Endodermal cell (in vitro differentiated cells): ENCODE data around the gene ZNF599. TPM values are rescaled to one million over a fixed set of nuclear protein-coding genes. Genes with fewer than 3 reads are reported as not detected.
A peak's percentile ranks its signal among the peaks of the same experiment; 100 is the strongest.

ENCODE experiments used
- DNase-seq: peaks from one replicate; pipeline ENCODE4 v3.0.0-alpha.2; 2017
- H3K27ac ChIP-seq: 2 replicates; pipeline ENCODE4 v1.5.1; 2013; ENCODE audit warnings: mild to moderate bottlenecking, low read depth, low read length, moderate library complexity
- H3K27me3 ChIP-seq: 2 replicates; pipeline ENCODE4 v1.6.1; 2013; ENCODE audit warnings: mild to moderate bottlenecking, low read length, moderate library complexity; ENCODE audit not compliant: insufficient read depth, control insufficient read depth, poor library complexity, severe bottlenecking
- H3K36me3 ChIP-seq: 2 replicates; pipeline ENCODE4 v1.7.0; 2013; ENCODE audit warnings: mild to moderate bottlenecking, low read length, moderate library complexity; ENCODE audit not compliant: control insufficient read depth, insufficient read depth
- H3K4me1 ChIP-seq: one replicate; pipeline ENCODE4 v1.7.0; 2013; ENCODE audit warnings: low read length; ENCODE audit not compliant: control insufficient read depth, insufficient read depth
- H3K4me3 ChIP-seq: 2 replicates; pipeline ENCODE4 v1.5.1; 2013; ENCODE audit warnings: mild to moderate bottlenecking, low read length, moderate library complexity
- H3K9ac ChIP-seq: 2 replicates; pipeline ENCODE4 v1.6.1; 2013; ENCODE audit warnings: mild to moderate bottlenecking, low read length, moderate library complexity; ENCODE audit not compliant: poor library complexity, severe bottlenecking; ENCODE audit errors: extremely low read depth
- H3K9me3 ChIP-seq: 2 replicates; pipeline ENCODE4 v1.6.1; 2013; ENCODE audit warnings: mild to moderate bottlenecking, low read length, moderate library complexity; ENCODE audit not compliant: control insufficient read depth
- H3K27ac Mint-ChIP-seq: 2 replicates; pipeline ENCODE4 v1.8.0; 2020; ENCODE audit warnings: mixed read lengths
- H3K27me3 Mint-ChIP-seq: 2 replicates; pipeline ENCODE4 v1.8.0; 2021; ENCODE audit warnings: mild to moderate bottlenecking, mixed read lengths; ENCODE audit not compliant: insufficient read depth
- H3K36me3 Mint-ChIP-seq: 2 replicates; pipeline ENCODE4 v1.8.0; 2020; ENCODE audit warnings: low read depth, mixed read lengths
- H3K4me1 Mint-ChIP-seq: 2 replicates; pipeline ENCODE4 v1.8.0; 2020; ENCODE audit warnings: mixed read lengths
- H3K4me3 Mint-ChIP-seq: 2 replicates; pipeline ENCODE4 v1.8.0; 2020; ENCODE audit warnings: mild to moderate bottlenecking, moderate library complexity, mixed read lengths
- H3K9me3 Mint-ChIP-seq: 2 replicates; pipeline ENCODE4 v1.8.0; 2020; ENCODE audit warnings: mild to moderate bottlenecking, mixed read lengths
- WGBS, 2 experiments: methylation state at CpG; one replicate each; pipeline versions ENCODE4 v1.1.5 to v1.1.7; 2013; ENCODE audit warnings: missing lambda C conversion rate in 2 of 2, mixed read lengths in 1 of 2; ENCODE audit not compliant: insufficient coverage in 1 of 2, insufficient read length in 1 of 2; 5-methylcytosine and 5-hydroxymethylcytosine counted together
- total RNA-seq, 2 donors: library from RNA; stranded (reverse); fragmentation: NEBNext Ultra II Directional in 1 of 2; extraction: Animal tissue kit (Norgen Biotek cat#: 25700) in 1 of 2; gene quantifications; 2 replicates in 1 of 2; 3 replicates in 1 of 2; pipeline ENCODE4 v1.2.1, GENCODE V29; 2021
- TF ChIP-seq, protein P1 (sequence below): fragments of 200-600 bp; sonication (generic); conservative IDR thresholded peaks from 2 replicates; pipeline ENCODE4 v1.5.0; 2021; ENCODE audit warnings: antibody characterized with exemption, mild to moderate bottlenecking

The ZNF599 gene
- total RNA-seq, 2 donors from 2014 or later = 5.7 to 5.8 TPM

DNA sequence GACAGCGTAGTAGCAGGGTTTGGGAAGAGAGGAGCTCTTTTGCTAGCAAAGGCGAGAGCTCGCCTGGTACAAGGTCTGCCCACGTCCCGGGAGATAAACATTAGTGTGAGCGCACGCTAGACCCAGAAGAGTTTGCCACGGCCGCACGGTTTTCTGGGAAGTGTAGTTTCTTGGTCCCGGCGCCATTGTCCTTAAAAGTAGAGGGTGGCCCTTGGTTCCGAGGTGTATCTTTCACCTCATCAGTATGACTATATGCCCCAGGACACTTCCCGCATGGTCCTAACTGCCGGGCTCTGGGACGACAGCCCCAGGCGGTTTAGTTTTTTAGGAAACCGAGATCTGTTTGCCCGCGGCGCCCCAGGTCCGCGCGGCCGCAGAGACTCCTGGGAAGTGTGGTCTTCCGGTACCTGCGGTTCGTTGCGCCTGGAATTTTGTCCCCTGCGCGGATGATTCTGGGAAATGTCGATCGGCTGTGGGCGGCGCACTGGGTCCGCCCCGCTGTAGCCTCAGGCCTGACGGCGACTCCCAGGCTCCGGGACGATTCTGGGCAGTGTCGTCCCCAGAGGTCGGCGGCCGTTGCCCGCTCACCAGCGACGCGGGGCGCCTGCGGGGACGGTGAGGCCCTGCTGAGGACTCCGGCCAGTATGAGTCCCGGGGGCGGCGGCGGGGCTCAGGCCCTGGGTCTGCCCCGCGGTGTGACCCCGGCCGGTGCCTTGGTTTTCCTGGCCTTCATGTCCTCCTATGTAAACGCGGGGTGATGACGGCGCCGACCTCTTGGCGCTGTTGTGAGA is 39.1 kb downstream of the ZNF599 start, which contains the start of gene ZNF181:
Gene ZNF181, plus strand, starts transcription at position 498 of the 791 bp plus-strand sequence. CDS start 795 bp downstream, outside the sequence.
- H3K27me3 ChIP-seq = no peaks in the 10 kb centered on the region
- peaks cover 27% of the 10 kb centered on the region for H3K36me3 ChIP-seq
- Mint-ChIP-seq H3K4me3 (peak within 1 kb of the TSS; percentile 81), H3K27me3 (peaks cover 2% of the 10 kb centered on the region), H3K9me3 (peaks cover 4% of the 10 kb centered on the region), H3K4me1 (peaks cover 10% of the 10 kb centered on the region), H3K27ac (peak within 1 kb of the TSS; percentile 99), H3K36me3 (peaks cover 15% of the 10 kb centered on the region)
- H3K9me3 ChIP-seq = peaks cover 41% of the 10 kb centered on the region
- H3K27ac ChIP-seq = peak within 1 kb of the TSS; percentile 88
- TF ChIP-seq, protein P1, sequence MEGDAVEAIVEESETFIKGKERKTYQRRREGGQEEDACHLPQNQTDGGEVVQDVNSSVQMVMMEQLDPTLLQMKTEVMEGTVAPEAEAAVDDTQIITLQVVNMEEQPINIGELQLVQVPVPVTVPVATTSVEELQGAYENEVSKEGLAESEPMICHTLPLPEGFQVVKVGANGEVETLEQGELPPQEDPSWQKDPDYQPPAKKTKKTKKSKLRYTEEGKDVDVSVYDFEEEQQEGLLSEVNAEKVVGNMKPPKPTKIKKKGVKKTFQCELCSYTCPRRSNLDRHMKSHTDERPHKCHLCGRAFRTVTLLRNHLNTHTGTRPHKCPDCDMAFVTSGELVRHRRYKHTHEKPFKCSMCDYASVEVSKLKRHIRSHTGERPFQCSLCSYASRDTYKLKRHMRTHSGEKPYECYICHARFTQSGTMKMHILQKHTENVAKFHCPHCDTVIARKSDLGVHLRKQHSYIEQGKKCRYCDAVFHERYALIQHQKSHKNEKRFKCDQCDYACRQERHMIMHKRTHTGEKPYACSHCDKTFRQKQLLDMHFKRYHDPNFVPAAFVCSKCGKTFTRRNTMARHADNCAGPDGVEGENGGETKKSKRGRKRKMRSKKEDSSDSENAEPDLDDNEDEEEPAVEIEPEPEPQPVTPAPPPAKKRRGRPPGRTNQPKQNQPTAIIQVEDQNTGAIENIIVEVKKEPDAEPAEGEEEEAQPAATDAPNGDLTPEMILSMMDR = no peak
- no peaks in the 10 kb centered on the region for H3K4me1 ChIP-seq
- 0 to 1% methylated on average over 29 to 67 of the region's 67 CpGs for WGBS, 2 experiments
- H3K9ac ChIP-seq = peak within 1 kb of the TSS; percentile 82
- peak; percentile 96 for DNase-seq
- H3K4me3 ChIP-seq = peak within 1 kb of the TSS; percentile 100

DNA sequence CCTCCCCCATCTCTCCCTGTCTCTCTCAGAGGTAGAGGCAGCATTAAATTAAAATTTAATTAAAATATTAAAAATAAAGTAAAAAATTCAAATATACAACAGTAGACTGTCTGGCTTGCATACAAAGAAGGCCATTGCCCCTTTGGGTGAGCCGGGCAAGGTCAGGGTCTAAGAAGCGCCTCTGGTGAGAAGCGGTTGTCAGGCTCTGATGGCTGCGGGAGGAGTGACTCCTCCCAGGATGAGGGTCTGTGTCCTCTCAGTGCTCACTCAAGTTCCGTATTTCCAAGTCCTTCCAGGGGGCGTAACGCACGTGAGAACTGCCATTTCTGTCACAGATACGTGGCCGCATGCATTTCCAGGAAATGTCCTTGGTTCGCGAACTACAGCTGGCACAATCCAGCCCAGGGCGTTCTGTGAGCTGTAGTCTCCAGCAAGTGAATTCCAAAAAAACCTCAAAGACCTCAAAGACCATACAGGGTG is 39.7 kb downstream of the ZNF599 start:
- no peaks in the 10 kb centered on the region for H3K4me1 ChIP-seq
- H3K9me3 Mint-ChIP-seq = peaks cover 8% of the 10 kb centered on the region
- peaks cover 2% of the 10 kb centered on the region for H3K27me3 Mint-ChIP-seq
- peaks cover 11% of the 10 kb centered on the region for H3K36me3 Mint-ChIP-seq
- DNase-seq = no peak
- H3K27ac Mint-ChIP-seq = peak overlapping the region; percentile 99
- TF ChIP-seq, protein P1 = no peak
- H3K4me3 ChIP-seq = peak overlapping the region; percentile 100
- H3K36me3 ChIP-seq = peaks cover 21% of the 10 kb centered on the region
- peaks cover 42% of the 10 kb centered on the region for H3K9me3 ChIP-seq
- peak overlapping the region; percentile 82 for H3K9ac ChIP-seq
- 1 to 5% methylated on average over 11 to 13 of the region's 13 CpGs for WGBS, 2 experiments
- peak overlapping the region; percentile 81 for H3K4me3 Mint-ChIP-seq
- H3K27me3 ChIP-seq = no peaks in the 10 kb centered on the region
- H3K27ac ChIP-seq = peak overlapping the region; percentile 53
- peaks cover 10% of the 10 kb centered on the region for H3K4me1 Mint-ChIP-seq

DNA sequence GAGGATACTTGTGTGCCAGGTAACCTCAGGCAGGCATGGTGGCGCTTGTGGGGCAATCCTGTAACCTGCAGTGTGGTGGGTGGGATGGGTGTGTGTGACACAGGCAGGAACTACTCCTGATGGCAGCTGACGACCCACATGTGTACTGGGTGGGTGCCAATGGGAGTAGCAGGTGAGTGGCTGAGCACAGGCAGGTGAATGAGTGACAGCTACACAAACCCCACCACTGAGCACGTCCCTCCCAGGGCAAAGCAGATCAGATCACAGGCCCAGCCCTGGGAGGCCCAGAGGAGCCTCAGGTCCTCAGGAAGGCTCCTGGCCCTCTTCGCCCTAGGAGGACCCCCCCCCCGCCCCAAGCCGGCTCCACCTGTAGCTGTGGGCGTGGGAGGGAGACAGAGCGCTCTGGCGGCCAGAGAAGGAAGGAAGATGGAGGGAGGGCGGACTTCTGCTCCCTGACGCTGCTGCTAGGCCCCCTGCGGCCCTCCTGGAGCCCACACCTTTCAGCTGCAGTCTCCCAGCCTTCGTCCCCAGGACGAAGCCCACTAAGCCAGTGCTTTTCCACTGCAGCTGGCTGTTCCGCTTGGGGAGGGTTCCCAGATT is 40.3 kb downstream of the ZNF599 start:
- H3K27ac ChIP-seq = no peak overlapping the region
- peak overlapping the region; percentile 81 for H3K4me3 Mint-ChIP-seq

More for the DNA sequence above, 40.3 kb downstream of the ZNF599 start:
- 70 to 100% methylated on average over 2 to 14 of the region's 15 CpGs for WGBS, 2 experiments
- peaks cover 43% of the 10 kb centered on the region for H3K9me3 ChIP-seq
- TF ChIP-seq, protein P1 = no peak
- peaks cover 12% of the 10 kb centered on the region for H3K9me3 Mint-ChIP-seq
- H3K27ac Mint-ChIP-seq = no peak overlapping the region
- peak; percentile 61 for DNase-seq
- H3K27me3 ChIP-seq = no peaks in the 10 kb centered on the region
- H3K4me3 ChIP-seq = peak overlapping the region; percentile 100
- H3K27me3 Mint-ChIP-seq = peaks cover 3% of the 10 kb centered on the region
- H3K4me1 Mint-ChIP-seq = peaks cover 10% of the 10 kb centered on the region
- no peaks in the 10 kb centered on the region for H3K4me1 ChIP-seq
- H3K9ac ChIP-seq = no peak overlapping the region
- peaks cover 8% of the 10 kb centered on the region for H3K36me3 Mint-ChIP-seq
- peaks cover 15% of the 10 kb centered on the region for H3K36me3 ChIP-seq
